ENCODE results near the gene ANP32D.
"Not testable (repeated sequence)": the region's sequence is repeated elsewhere in the genome, so short reads cannot be mapped to it uniquely, and the experiment has no call there.

The ANP32D gene

GRCh38 chr12:48506836-48507235 is 34.5 kb downstream of the ANP32D start:
- not testable (repeated sequence) for DNase-seq (ENCODE audit: low spot score)

GRCh38 chr12:48508987-48509386 is 36.6 kb downstream of the ANP32D start:
- DNase-seq (ENCODE audit: low spot score), result no peak

- DNase-seq (ENCODE audit: low spot score), result no peak
Observed at GRCh38 chr12:48510111-48510510, 37.8 kb downstream of the ANP32D start.

GRCh38 chr12:48512855-48513254 is 40.5 kb downstream of the ANP32D start:
- no peak for DNase-seq (ENCODE audit: low spot score)

DNA sequence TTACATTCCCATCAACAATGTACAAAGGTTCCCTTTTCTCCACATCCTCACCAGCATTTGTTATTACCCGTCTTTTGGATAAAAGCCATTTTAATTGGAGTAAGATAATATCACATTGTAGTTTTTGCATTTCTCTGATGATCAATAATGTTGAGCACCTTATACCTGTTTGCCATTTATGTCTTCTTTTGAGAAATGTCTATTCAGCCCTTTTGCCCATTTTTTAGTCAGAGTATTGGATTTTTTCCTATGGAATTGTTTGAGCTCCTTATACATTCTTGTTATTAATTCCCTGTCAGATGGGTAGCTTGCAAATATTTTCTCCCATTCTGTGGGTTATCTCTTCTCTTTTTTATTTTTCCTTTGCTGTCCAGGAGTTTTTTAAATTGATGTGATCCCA is 42.4 kb downstream of the ANP32D start:
- DNase-seq (ENCODE audit: low spot score), result no peak

DNA sequence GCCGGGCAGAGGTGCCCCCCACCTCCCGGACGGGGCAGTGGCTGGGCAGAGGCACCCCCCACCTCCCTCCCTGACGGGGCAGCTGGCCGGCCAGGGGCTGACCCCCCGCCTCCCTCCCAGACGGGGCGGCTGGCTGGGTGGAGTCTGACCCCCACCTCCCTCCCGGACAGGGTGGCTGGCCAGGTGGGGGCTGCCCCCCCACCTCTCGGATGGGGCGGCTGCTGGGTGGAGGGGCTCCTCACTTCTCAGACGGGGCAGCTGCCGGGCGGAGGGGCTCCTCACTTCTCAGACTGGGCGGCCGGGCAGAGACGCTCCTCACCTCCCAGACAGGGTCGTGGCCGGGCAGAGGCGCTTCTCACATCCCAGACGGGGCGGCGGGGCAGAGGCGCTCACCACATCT is 48.0 kb downstream of the ANP32D start:
- DNase-seq (ENCODE audit: low spot score), result not testable (repeated sequence)
